Stromal cell of bone marrow (primary cell): Measurements from ENCODE around the gene IGF2R.
"Not testable (repeated sequence)": the region's sequence is repeated elsewhere in the genome, so short reads cannot be mapped to it uniquely, and the experiment has no call there.

Experiments
- DNase-seq: peaks from one replicate; pipeline ENCODE4 v3.0.0-alpha.2; 2012; ENCODE audit warnings: low read depth

The IGF2R gene

GRCh38 chr6:160138839-160139419 is 170.0 kb downstream of the IGF2R start:
- no peak for DNase-seq

DNA sequence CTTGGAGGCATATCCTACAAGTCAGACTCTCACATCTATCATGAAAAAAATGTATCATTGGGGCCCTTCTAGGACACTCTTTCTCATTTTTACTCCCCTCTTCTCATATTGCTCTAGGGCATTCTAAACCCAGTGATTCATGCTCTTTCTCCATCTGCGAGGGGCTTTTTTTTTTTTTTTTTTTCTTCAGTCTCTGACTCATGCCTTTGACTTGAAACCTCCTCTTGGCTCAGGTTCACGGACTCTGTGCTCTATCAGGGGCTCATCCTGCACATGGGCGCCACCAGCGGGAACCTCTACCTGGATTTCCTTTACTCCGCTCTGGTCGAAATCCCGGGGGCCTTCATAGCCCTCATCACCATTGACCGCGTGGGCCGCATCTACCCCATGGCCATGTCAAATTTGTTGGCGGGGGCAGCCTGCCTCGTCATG is 170.6 kb downstream of the IGF2R start:
- peak; percentile 69 for DNase-seq

- not testable (repeated sequence) for DNase-seq
Observed at GRCh38 chr6:160140493-160140892, 171.6 kb downstream of the IGF2R start.

DNA sequence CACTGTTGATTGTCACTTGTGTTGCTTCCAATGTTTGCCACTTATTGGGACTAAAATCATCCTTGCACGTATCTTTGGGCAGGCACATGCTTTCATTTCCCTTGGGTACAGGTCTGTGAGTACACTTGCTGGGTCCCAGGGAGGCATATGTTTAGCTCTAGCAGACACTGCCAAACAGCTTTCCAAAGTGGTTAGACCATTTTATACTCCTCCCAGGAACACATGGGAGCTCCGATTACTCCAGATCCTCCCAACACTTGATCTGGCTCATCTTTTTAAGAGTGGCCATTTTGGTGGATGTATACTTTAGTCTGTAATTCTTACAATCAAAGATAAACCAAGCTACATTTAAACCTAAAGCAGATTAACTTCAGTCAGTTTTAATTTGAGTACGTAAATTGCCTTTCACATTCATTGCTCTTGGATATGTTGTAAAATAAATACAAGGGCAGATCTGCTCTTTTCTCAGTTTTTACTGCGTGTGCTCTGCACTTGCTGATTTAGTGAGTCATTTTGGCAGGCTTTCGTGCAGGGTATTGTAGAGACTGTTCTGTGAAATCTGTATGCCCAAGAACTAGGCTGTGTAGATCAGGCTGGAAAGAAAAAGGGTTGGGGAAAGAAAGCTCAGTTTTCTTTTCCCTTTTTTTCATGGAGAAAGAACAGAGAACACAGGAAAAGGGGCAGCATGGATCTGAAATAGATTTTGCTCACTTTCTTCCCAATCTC is 172.3 kb downstream of the IGF2R start:
- peak; percentile 85 for DNase-seq

DNA sequence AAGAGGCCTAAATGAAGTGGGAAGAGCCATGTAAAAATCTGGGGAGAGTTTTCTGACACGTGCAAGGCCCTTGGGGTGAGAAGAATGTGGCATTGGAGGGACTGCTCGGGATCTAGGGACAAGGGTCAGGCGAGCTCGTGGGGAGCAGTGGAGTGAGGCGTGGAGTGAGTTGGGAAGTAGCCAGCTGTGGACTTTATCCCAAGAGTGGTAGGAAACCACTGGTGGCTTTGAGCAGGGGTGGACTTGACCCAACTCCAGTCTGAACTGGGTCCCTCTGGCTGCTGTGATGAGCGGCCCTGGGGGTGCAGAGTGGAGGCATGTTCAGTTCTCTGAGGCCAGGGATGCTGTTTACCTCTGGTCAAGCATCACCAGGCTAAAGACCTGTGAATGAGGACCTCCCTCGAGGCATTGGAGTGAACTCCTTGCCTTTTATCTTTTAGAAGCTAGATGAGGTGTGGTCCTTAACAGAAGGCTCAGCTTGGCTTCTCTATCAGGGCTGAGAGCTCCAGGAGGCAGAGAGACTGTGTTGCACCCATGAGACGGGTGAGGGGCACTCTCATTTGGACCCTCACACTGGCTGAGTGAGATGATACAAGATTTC is 173.3 kb downstream of the IGF2R start:
- DNase-seq, result no peak

DNA sequence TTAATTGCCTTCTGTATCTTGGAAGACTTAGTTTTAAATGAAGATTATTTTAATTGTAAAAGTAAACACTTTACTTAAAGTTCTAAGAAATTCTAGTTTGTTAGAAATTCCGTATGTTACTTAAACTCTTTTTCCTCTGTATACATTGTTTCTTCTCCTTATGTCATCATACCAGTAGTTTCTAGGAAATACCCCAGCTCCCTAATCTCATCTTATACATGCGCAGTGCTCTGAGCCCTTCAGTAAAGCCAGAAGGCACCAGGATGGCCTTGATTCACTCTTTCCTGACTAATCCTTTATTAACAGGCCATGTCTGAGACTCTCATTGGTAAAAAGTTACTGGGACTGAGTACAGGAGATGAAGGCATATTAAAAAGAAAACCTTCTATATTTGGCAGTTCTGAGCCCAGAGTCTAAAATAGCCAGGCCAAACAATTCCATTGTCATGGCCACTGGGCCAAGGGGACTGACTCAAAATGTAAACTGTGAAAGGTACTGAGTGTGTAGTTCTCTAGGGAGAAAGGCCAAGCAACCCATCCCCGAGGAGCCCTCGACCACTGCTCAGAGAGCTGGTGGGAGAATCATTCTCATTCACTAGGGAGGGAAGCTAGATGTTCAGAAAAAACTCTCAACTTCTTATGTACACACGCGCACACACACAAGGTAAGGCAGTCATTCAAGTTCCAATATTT is 177.7 kb downstream of the IGF2R start:
- no peak for DNase-seq

DNA sequence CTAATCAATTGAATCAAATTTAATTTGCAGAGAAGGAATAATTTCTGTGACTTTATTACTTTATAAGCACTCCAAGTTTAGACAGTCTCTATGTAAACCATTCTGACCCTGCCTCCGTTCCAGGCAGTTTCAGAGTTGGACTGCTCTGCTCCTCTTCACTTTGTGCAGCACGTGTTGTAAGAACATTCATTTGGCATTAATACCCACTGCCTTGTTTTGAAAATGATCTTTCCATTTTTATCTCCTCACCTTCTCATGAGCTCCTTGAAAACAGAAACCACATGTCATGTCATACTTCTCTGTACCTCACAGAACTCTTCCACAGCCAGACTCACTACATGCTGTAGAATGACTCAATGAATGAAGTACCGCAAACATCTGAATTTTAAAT is 178.3 kb downstream of the IGF2R start:
- no peak for DNase-seq

DNA sequence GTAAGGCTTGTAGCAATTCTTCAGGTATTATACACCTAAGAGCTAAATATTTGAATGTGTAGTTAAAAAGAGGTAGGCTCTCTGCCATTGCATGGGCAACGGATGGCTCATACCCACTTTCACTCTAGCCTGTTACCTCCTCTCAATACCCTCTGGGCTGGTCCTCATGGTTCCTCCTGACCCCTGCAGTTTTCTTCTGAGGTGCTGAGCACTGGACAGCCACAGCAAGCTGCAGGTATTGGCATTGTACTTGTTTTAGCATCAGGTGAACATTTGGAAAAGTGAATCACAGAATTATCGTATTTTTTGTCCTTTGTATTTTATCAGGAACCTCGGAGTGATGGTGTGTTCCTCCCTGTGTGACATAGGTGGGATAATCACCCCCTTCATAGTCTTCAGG is 185.6 kb downstream of the IGF2R start:
- DNase-seq, result no peak

- no peak for DNase-seq
Observed at GRCh38 chr6:160156842-160157241, 188.0 kb downstream of the IGF2R start.

DNA sequence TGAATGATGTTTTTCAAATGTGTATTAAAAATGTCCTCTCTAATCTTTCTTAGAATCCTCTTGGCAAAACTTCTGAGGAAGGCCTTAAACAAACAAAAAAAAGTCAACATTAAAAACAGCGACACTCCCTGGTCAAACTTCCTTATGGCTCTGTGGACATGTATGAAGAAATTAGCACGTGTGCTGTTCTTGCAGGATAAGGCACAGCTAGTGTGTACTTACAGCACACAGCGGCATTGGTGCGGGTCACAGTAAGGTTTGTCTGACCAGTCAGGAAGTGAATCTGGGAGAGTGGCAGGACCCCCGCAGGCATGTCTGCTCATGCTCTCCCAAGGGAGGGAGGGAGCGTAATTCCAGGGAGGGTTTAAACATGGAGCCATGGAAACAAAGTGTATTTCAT is 191.6 kb downstream of the IGF2R start:
- DNase-seq, result no peak
